GM13976 (cell line): Measurements from ENCODE around the gene IRAK1.

Source experiments
- DNase-seq: peaks from one replicate; pipeline ENCODE4 v3.0.0; 2012; ENCODE audit warnings: low spot score
- CTCF ChIP-seq: IDR thresholded peaks from 2 replicates; pipeline ENCODE4 v1.5.1; 2012; ENCODE audit warnings: borderline replicate concordance, mild to moderate bottlenecking; ENCODE audit not compliant: insufficient read depth; ENCODE audit errors: extremely low read depth, missing control alignments, control extremely low read depth
- in situ Hi-C: fragments of 300-500 bp; cut with MboI; formaldehyde crosslinking; loops from one replicate; pipeline ENCODE4 v1.12.0; 2022; ENCODE audit warnings: low sequenced_read_pairs, mixed read lengths, inconsistent platforms; ENCODE audit not compliant: unreplicated experiment

The IRAK1 gene

DNA sequence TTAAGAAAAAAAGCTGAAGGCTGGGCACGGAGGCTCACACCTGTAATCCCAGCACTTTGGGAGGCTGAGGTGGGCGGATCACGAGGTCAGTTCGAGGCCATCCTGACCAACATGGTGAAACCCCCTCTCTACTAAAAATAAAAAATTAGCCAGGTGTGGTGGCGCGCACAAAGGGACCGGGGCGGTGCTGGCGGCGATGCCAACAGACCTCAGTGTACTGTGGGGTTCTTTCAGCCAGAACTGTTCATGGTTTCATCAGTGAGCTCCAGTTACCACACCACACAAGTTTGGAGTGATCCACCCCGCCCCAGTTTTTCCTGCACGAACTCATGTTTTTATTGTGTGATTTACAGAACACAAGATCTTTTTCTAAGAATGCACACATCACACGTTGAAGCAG is 21.2 kb upstream of the IRAK1 start:
- in situ Hi-C loops = no loop called here
- no peak for TF ChIP-seq CTCF
- DNase-seq = no peak

- DNase-seq = no peak
- in situ Hi-C loops = no loop called here
These were observed 20.6 kb upstream of the IRAK1 start for GRCh38 chrX:154040307-154040756.

DNA sequence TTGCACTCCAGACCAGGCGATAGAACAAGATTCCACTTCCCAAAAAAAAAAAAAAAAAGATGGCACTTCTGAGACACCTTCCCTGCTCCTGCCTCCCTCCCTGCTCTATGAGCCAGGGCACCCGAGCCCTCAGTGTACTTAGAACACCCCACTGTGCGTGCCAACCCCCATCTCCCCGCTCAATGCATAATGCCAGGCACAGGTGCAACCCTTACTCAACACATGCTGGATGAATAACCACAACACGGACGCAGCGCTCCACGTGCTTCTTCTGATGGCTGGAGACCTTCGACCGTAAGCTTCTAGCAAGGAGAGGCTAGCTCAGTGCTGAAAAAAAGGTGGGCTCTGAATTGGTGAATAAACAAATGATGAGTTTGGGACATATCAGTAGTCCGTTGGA is 19.9 kb upstream of the IRAK1 start:
- no peak for TF ChIP-seq CTCF
- in situ Hi-C loops = no loop called here
- no peak for DNase-seq

More at GRCh38 chrX:154040307-154040756, 20.6 kb upstream of the IRAK1 start:
- TF ChIP-seq CTCF = no peak

DNA sequence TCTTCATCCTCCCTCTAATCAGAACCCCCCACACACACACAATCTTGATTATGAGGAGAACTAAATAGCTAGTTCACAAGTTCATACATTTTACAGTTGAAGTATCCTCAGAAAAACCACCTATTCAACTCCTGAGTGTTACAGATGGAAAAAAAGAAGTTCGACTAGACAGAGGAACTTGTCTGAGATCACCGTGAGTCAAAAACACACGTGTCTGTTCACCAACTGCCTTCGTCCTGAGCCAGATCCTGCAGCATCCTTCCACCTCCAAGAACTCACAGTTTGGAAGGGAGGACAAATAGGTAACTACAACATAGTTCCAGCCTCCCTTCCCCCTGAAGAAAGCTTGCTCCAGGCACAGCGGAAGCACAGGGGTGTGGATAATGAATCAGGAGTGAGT is 19.0 kb upstream of the IRAK1 start:
- no peak for TF ChIP-seq CTCF
- in situ Hi-C loops = no loop called here
- no peak for DNase-seq

GRCh38 chrX:154037754-154038153 is 18.1 kb upstream of the IRAK1 start:
- no peak for TF ChIP-seq CTCF
- no peak for DNase-seq
- in situ Hi-C loops = no loop called here

DNA sequence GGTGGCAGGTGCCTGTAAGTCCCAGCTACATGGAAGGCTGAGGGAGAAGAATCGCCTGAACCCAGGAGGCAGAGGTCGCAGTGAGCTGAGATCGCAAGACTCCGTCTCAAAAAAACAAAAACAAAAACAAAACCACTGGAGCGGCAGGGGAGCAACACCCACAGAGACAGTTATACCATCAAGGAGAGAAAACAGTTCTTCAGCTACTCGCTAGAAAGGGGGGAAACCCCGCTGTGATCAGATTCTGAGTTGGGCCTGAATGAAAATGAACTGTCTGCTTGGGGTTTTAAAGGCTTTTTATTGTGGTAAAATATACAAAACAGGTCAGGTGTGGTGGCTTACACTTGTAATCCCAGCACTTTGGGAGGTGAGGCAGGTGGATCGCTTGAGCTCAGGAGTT is 16.8 kb upstream of the IRAK1 start:
- TF ChIP-seq CTCF = no peak
- in situ Hi-C loops = no loop called here
- DNase-seq = no peak

GRCh38 chrX:154033848-154034247 is 14.1 kb upstream of the IRAK1 start:
- DNase-seq = no peak
- in situ Hi-C loops = no loop called here
- TF ChIP-seq CTCF = no peak
